ENCODE measurements around the gene C1QTNF5.

The C1QTNF5 gene

GRCh38 chr11:119373059-119373920, 32.6 kb upstream of the C1QTNF5 start:
- DNase-seq = no peak

GRCh38 chr11:119372260-119373058, 31.8 kb upstream of the C1QTNF5 start:
- no peak for DNase-seq

- no peak for DNase-seq
Measured at GRCh38 chr11:119371778-119372182, 31.1 kb upstream of the C1QTNF5 start.

- DNase-seq = no peak
Measured at GRCh38 chr11:119371067-119371601, 30.5 kb upstream of the C1QTNF5 start.

GRCh38 chr11:119370486-119371046, 29.9 kb upstream of the C1QTNF5 start:
- DNase-seq = no peak

- peak; percentile 45 for DNase-seq
Measured at GRCh38 chr11:119369132-119369925, 28.6 kb upstream of the C1QTNF5 start.

GRCh38 chr11:119368121-119369034, 27.7 kb upstream of the C1QTNF5 start:
- peak; percentile 78 for DNase-seq

GRCh38 chr11:119367661-119368120, 27.0 kb upstream of the C1QTNF5 start:
- DNase-seq = peak; percentile 87

- no peak for DNase-seq
Measured at GRCh38 chr11:119366690-119367620, 26.3 kb upstream of the C1QTNF5 start.

- DNase-seq = no peak
Measured at GRCh38 chr11:119365071-119365591, 24.4 kb upstream of the C1QTNF5 start.

- DNase-seq = peak; percentile 32
Measured at GRCh38 chr11:119363851-119364590, 23.3 kb upstream of the C1QTNF5 start.

- no peak for DNase-seq
Measured at GRCh38 chr11:119363081-119363850, 22.6 kb upstream of the C1QTNF5 start.

GRCh38 chr11:119362741-119363080, 22.0 kb upstream of the C1QTNF5 start:
- DNase-seq = no peak

- DNase-seq = no peak
Measured at GRCh38 chr11:119361941-119362725, 21.4 kb upstream of the C1QTNF5 start.

- DNase-seq = peak; percentile 72
Measured at GRCh38 chr11:119361056-119361787, 20.5 kb upstream of the C1QTNF5 start.

- no peak for DNase-seq
Measured at GRCh38 chr11:119359365-119360214, 18.9 kb upstream of the C1QTNF5 start.

Measured in NCI-H526 treated with DMSO at 0.1 percent for 48 hours (cell line).